Keratinocyte (primary cell): ENCODE measurements around the gene E4F1.

ENCODE experiments used
- CTCF ChIP-seq, 3 experiments: IDR thresholded peaks in 1 of 3; conservative IDR thresholded peaks in 1 of 3; optimal IDR thresholded peaks in 1 of 3; 2 replicates in 2 of 3; 3 replicates in 1 of 3; pipeline versions ENCODE3 to v1.5.1; 2011; ENCODE audit warnings: low read length in 3 of 3, mild to moderate bottlenecking in 3 of 3, moderate library complexity in 2 of 3, control low read depth in 1 of 3, inconsistent platforms in 1 of 3; ENCODE audit not compliant: insufficient read depth in 2 of 3; ENCODE audit errors: extremely low read depth in 1 of 3
- EZH2 ChIP-seq: IDR thresholded peaks from one replicate; pipeline ENCODE4 v1.6.1; 2012; ENCODE audit warnings: inconsistent platforms, mild to moderate bottlenecking, low read length, moderate library complexity

DNA sequence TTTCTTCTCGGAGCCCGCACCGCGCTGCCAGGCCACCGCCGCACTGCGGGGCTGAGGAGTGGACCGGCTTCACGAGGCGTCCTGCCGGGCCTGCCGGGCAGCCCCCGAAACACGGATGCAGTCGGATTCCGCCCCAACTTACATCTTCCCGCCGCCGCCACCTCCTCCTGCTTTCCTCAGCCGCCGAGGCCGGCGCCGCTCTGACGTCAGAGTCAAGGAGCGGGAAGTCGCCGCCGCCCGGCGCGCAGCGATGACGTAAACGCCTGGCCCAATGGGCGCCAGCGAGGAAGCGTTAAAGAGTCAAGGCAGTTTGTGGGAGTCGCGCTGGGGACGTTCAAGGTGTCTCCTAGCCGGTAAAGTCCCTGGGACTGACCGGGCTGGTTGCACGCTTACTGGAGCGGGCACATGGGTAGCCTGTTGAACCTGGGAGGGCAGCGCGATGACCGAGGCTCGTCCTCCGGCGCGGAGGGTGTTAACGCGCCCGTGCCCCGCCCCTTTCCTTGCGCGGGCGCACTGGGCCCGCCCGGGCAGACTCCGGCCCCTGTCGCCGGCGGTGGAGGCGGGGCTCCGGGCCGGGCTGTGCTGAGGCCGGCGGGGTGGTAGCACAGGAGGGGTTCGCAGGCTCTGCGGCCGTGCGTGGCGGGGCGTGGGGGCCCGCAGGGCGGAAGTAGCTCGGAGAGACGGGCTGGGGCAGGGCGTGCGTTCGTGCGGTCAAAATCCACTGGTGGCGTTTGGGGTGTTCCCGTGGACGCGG lies 44.7 kb downstream of the E4F1 start, which contains the start of gene RNPS1:
- TF ChIP-seq CTCF (optimal IDR thresholded peaks at IDR 0.05 in 1 of 3, IDR thresholded peaks at IDR 0.05 in 1 of 3, conservative IDR thresholded peaks at IDR 0.05 in 1 of 3; ENCODE audit: extremely low read depth in 1 of 3, insufficient read depth in 2 of 3, low read length in 3 of 3): no peak
- no peak for TF ChIP-seq EZH2
